K562 (cell line): ENCODE data around the gene CACNG8. TPM values are rescaled to one million over a fixed set of nuclear protein-coding genes. Genes with fewer than 3 reads are reported as not detected.

ENCODE experiments used
- ATAC-seq: fragments of 200-7000 bp; cut with Tn5 transposase; 3 replicates; pipeline ENCODE4 v1.9.1; 2020; ENCODE audit warnings: moderate library complexity
- BruUV-seq: library from RNA; stranded (reverse); fragments of 400-500 nt; replicated peaks from 2 replicates; lab custom pipeline; 2021; lab: Mats Ljungman, UMichigan
- CTCF ChIA-PET: fragments of 300-600 bp; formaldehyde crosslinking; extraction: SDS; loops from one replicate; lab custom pipeline; 2021; ENCODE audit warnings: low intra/inter-chr PET ratio; lab: Yijun Ruan, JAX
- POLR2A ChIA-PET: fragments of 300-600, 350-650 bp; sonication (Branson Sonifier 250); formaldehyde crosslinking; extraction: SDS; loops from one replicate; lab custom pipeline; 2021; ENCODE audit warnings: antibody characterized with exemption, inconsistent platforms; lab: Yijun Ruan, JAX
- DNase-seq, 4 experiments: peaks; one replicate each; pipeline versions ENCODE4 v3.0.0 to v3.0.0-alpha.2; 2011 to 2018; ENCODE audit warnings: low spot score in 3 of 4, mixed read lengths in 3 of 4; ENCODE audit errors: extremely low read depth in 1 of 4
- FAIRE-seq: peaks from 2 replicates; lab custom pipeline; 2011; peaks lifted over from hg19 to GRCh38; lab: Jason Lieb, UNC
- H2AFZ ChIP-seq: 2 replicates; pipeline ENCODE4 v1.6.0; 2011; ENCODE audit warnings: low read depth, low read length, control low read depth, inconsistent platforms
- H3K27ac ChIP-seq: fragments of 200-600 bp; 3 replicates; pipeline ENCODE4 v1.8.0; 2011; ENCODE audit warnings: low read depth, mild to moderate bottlenecking, control low read depth, inconsistent platforms, low read length, moderate library complexity, mixed read lengths; ENCODE audit errors: extremely low read depth
- H3K27me3 ChIP-seq, 2 experiments: fragments of 300-600 bp in 1 of 2; 2 replicates in 1 of 2; 3 replicates in 1 of 2; pipeline versions ENCODE4 v1.6.0 to v1.8.0; 2011; ENCODE audit warnings: inconsistent platforms in 2 of 2, low read length in 2 of 2, mild to moderate bottlenecking in 1 of 2, mixed read lengths in 1 of 2, moderate library complexity in 1 of 2; ENCODE audit not compliant: control insufficient read depth in 2 of 2, insufficient read depth in 2 of 2
- H3K36me3 ChIP-seq: fragments of 300-600 bp; 3 replicates; pipeline ENCODE4 v1.8.0; 2011; ENCODE audit warnings: mild to moderate bottlenecking, low read length, inconsistent platforms; ENCODE audit not compliant: control insufficient read depth, insufficient read depth
- H3K4me1 ChIP-seq, 2 experiments: fragments of 200-600 bp in 1 of 2; replicated peaks in 1 of 2; 2 replicates in 1 of 2; 3 replicates in 1 of 2; pipeline versions ENCODE4 v1.5.1 to v1.8.0; 2011; ENCODE audit warnings: inconsistent platforms in 2 of 2, low read length in 2 of 2, mild to moderate bottlenecking in 1 of 2, mixed read lengths in 1 of 2, moderate library complexity in 1 of 2; ENCODE audit not compliant: control insufficient read depth in 2 of 2, insufficient read depth in 2 of 2
- H3K4me2 ChIP-seq: 2 replicates; pipeline ENCODE4 v1.6.1; 2011; ENCODE audit warnings: low read length, control low read depth, inconsistent platforms, mixed read lengths; ENCODE audit not compliant: insufficient read depth
- H3K4me3 ChIP-seq: fragments of 200-600 bp; sonication (generic), shearing (Covaris generic); 2 replicates; pipeline ENCODE4 v1.5.1; 2016; ENCODE audit warnings: control low read depth, inconsistent platforms
- H3K79me2 ChIP-seq: fragments of 200-600 bp; 3 replicates; pipeline ENCODE4 v1.8.0; 2011; ENCODE audit warnings: low read length, inconsistent platforms; ENCODE audit not compliant: control insufficient read depth, insufficient read depth
- H3K9ac ChIP-seq, 2 experiments: 2 replicates each; pipeline versions ENCODE4 v1.6.0 to v1.6.1; 2011; ENCODE audit warnings: low read depth in 2 of 2, low read length in 2 of 2, control low read depth in 1 of 2, inconsistent platforms in 1 of 2, mild to moderate bottlenecking in 1 of 2, mixed read lengths in 1 of 2; ENCODE audit not compliant: insufficient read depth in 1 of 2
- H3K9me1 ChIP-seq: one replicate; pipeline ENCODE4 v1.6.0; 2011; ENCODE audit warnings: inconsistent platforms, mild to moderate bottlenecking, low read length, moderate library complexity; ENCODE audit not compliant: control insufficient read depth, insufficient read depth
- H3K9me3 ChIP-seq: replicated peaks from 2 replicates; pipeline ENCODE4 v1.5.1; 2011; ENCODE audit warnings: low read depth, low read length, inconsistent platforms; ENCODE audit not compliant: control insufficient read depth, insufficient read depth
- H4K20me1 ChIP-seq: replicated peaks from 2 replicates; pipeline ENCODE4 v1.6.1; 2011; ENCODE audit warnings: low read length, inconsistent platforms, mixed read lengths; ENCODE audit not compliant: control insufficient read depth, insufficient read depth
- SUPT5H ChIP-seq: fragments of 450-650 bp; IDR thresholded peaks from 2 replicates; pipeline ENCODE4 v1.6.1; 2016
- XRCC5 ChIP-seq: fragments of 200-400 bp; formaldehyde crosslinking; IDR thresholded peaks from 2 replicates; pipeline ENCODE4 v1.6.1; 2017; ENCODE audit warnings: low read depth, mild to moderate bottlenecking, low read length
- ZNF175 ChIP-seq: fragments of 200-800 bp; sonication (Bioruptor generic); IDR thresholded peaks from 2 replicates; pipeline ENCODE4 v1.6.1; 2016; ENCODE audit warnings: low read depth, mild to moderate bottlenecking, missing genetic modification characterization, missing compliant biosample characterization
- ZNF318 ChIP-seq, 2 experiments: fragments of 450-650 bp; IDR thresholded peaks; 2 replicates each; pipeline ENCODE4 v1.6.1; 2016; ENCODE audit warnings: mild to moderate bottlenecking in 2 of 2, borderline replicate concordance in 1 of 2, low read depth in 1 of 2, moderate library complexity in 1 of 2
- ZNF41 ChIP-seq: fragments of 250-450 bp; sonication (Bioruptor Pico); conservative IDR thresholded peaks from 2 replicates; pipeline ENCODE4 v1.4.0; 2020; ENCODE audit warnings: mild to moderate bottlenecking
- WGBS: fragments of 100-300 bp; shearing (Covaris generic); methylation state at CpG from one replicate; pipeline ENCODE4 v1.1.6; 2016; ENCODE audit warnings: low coverage, mixed read lengths; ENCODE audit not compliant: insufficient coverage; ENCODE audit errors: missing lambda C conversion rate; 5-methylcytosine and 5-hydroxymethylcytosine counted together
- in situ Hi-C: fragments of 300-500 bp; cut with MboI; formaldehyde crosslinking; loops from 4 replicates; pipeline ENCODE4 v1.15.0; 2018; ENCODE audit warnings: inconsistent platforms, mixed read lengths
- intact Hi-C: fragments of 100-400 bp; cut with micrococcal nuclease; formaldehyde crosslinking; loops from 2 replicates; pipeline ENCODE4 v1.14.2; 2022
- polyA plus RNA-seq, 8 experiments: library from polyadenylated mRNA; depleted of rRNA in 4 of 8; stranded (reverse) in 5 of 8; unstranded in 3 of 8; fragments of >200 nt; fragmentation: Nextera tagmentation in 2 of 8; fragmentation: Illumina TruSeq in 1 of 8; extraction: Ambion mirVana in 2 of 8; extraction: Trizol in 1 of 8; gene quantifications; 2 replicates each; pipeline versions ENCODE4 v1.2.1 to v1.2.3, GENCODE V29; 2011 to 2014; ENCODE audit warnings: inconsistent platforms in 1 of 8, missing spikeins in 1 of 8
- total RNA-seq, 7 experiments: library from RNA; depleted of rRNA in 6 of 7; stranded (reverse); fragments of >200 nt in 6 of 7; fragmentation: Illumina TruSeq in 2 of 7; extraction: Trizol in 2 of 7; gene quantifications; 2 replicates each; pipeline versions ENCODE4 v1.2.1 to v1.2.3, GENCODE V29; 2011 to 2021; ENCODE audit warnings: low replicate concordance in 1 of 7
- TF ChIP-seq, protein P1 (sequence below): fragments of 250-450 bp; sonication (Bioruptor Pico); IDR thresholded peaks from 2 replicates; pipeline ENCODE4 v1.8.0; 2021; ENCODE audit warnings: borderline replicate concordance, mild to moderate bottlenecking, moderate library complexity; ENCODE audit not compliant: poor library complexity, severe bottlenecking
- TF ChIP-seq, protein P2 (sequence below), 3 experiments: IDR thresholded peaks in 2 of 3; conservative IDR thresholded peaks in 1 of 3; 2 replicates each; pipeline ENCODE4 v1.5.1; 2011 to 2012; ENCODE audit warnings: low read length in 3 of 3, mild to moderate bottlenecking in 3 of 3, control low read depth in 2 of 3, improper control_type of control experiment in 1 of 3, inconsistent platforms in 1 of 3, low read depth in 1 of 3, mixed read lengths in 1 of 3, moderate library complexity in 1 of 3; ENCODE audit not compliant: insufficient read depth in 2 of 3

The CACNG8 gene
- total and polyA plus RNA-seq, 9 of the 15 experiments (the other 6 are each of a cell fraction or from before 2014, with no cell fraction given), result 0.02 to 0.05 TPM; not detected in 7

GRCh38 chr19:53947624-53948023 lies 15.1 kb upstream of the CACNG8 start:
- no peak overlapping the region for H3K4me3 ChIP-seq
- FAIRE-seq (no peak), DNase-seq (peak in 2 of 4 experiments; percentile 48 to 55), ATAC-seq (peak; percentile 79)
- H3K4me2 ChIP-seq, result no peak overlapping the region
- BruUV-seq, result no TSS peak
- ChIA-PET POLR2A (interaction anchor here (0.7 to 1.1 kb wide), 2 partner anchors 9 to 818 kb away, joined by 3 read pairs; no protein-coding TSS in a partner anchor), CTCF (no interaction called here)
- no peak overlapping the region for H3K9ac ChIP-seq
- no peaks in the 10 kb centered on the region for H3K9me1 ChIP-seq
- no peaks in the 10 kb centered on the region; the same call in 1 of the 2 replicates for H4K20me1 ChIP-seq
- peaks cover 0 to 4% of the 10 kb centered on the region in 2 experiments; a peak in 1 of 5 replicates for H3K4me1 ChIP-seq
- no peak overlapping the region for H2AFZ ChIP-seq
- H3K27me3 ChIP-seq, result peaks cover 12 to 25% of the 10 kb centered on the region in 2 experiments; a peak in 4 of 5 replicates
- in situ Hi-C loops, result no loop called here
- no peak overlapping the region for H3K27ac ChIP-seq
- intact Hi-C loops, result no loop called here
- H3K9me3 ChIP-seq, result no peaks in the 10 kb centered on the region
- H3K36me3 ChIP-seq, result no peaks in the 10 kb centered on the region
- WGBS, result 19% methylated on average over 5 of the region's 5 CpGs
- H3K79me2 ChIP-seq, result no peaks in the 10 kb centered on the region
- TF ChIP-seq ZNF318 (IDR thresholded peaks at IDR 0.05; ENCODE audit: borderline replicate concordance in 1 of 2, low read depth in 1 of 2) (no peak), ZNF175 (CRISPR knock-in tag) (no peak), XRCC5 (no peak), SUPT5H (no peak), ZNF41 (CRISPR knock-in tag) (no peak)
- TF ChIP-seq, protein P1, sequence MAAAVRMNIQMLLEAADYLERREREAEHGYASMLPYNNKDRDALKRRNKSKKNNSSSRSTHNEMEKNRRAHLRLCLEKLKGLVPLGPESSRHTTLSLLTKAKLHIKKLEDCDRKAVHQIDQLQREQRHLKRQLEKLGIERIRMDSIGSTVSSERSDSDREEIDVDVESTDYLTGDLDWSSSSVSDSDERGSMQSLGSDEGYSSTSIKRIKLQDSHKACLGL (CRISPR knock-in tag), result no peak
- TF ChIP-seq, protein P2, sequence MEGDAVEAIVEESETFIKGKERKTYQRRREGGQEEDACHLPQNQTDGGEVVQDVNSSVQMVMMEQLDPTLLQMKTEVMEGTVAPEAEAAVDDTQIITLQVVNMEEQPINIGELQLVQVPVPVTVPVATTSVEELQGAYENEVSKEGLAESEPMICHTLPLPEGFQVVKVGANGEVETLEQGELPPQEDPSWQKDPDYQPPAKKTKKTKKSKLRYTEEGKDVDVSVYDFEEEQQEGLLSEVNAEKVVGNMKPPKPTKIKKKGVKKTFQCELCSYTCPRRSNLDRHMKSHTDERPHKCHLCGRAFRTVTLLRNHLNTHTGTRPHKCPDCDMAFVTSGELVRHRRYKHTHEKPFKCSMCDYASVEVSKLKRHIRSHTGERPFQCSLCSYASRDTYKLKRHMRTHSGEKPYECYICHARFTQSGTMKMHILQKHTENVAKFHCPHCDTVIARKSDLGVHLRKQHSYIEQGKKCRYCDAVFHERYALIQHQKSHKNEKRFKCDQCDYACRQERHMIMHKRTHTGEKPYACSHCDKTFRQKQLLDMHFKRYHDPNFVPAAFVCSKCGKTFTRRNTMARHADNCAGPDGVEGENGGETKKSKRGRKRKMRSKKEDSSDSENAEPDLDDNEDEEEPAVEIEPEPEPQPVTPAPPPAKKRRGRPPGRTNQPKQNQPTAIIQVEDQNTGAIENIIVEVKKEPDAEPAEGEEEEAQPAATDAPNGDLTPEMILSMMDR (IDR thresholded peaks at IDR 0.05 in 2 of 3, conservative IDR thresholded peaks at IDR 0.05 in 1 of 3; ENCODE audit: insufficient read depth in 2 of 3, low read depth in 1 of 3, low read length in 3 of 3), result peak; percentile 45 to 47 (median 46); a peak in 5 of 6 replicates
